ENCODE results near the gene FCN3.

Gene FCN3

DNA sequence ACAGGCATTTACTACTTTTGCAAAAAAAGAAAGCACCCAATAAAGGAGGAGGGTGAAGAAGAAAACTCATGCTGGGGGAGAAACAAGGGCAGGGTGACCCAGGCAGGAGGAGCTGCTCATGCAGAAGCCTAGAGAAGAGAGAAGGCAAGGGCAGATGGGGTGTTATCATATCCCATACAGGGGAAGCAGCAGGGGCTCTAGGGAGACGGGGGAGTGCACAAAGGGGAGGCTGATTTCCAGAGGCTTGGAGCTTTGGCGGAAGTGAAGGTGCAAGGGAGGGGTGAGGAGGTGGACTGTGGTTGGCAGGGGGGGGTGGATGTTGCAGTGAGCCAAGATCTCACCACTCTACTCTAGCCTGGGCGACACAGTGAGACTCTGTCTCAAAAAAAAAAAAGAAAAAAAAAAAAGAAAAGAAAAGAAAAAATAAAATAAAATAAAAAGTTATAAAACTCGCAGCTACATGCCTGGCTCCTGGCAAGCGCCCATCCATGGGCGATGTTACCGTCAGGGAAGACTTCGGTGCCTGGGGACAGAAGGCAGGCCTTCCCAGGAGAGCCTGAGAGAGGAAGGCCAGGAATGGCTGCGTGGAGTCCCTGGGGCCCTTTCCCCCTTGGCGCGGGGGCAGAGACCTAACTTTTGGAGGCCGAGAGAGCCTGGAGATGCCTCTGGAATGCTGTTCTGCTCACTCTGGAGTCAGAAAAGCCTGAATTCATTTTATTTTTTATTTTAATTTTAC is 3.3 kb upstream of the FCN3 start:
- TF ChIP-seq POLR2AphosphoS5 (IDR thresholded peaks at IDR 0.05; ENCODE audit: low read depth, low read length) (no peak), SIN3A (IDR thresholded peaks at IDR 0.05; ENCODE audit: borderline replicate concordance, insufficient read depth, low read length) (no peak), TAF1 (IDR thresholded peaks at IDR 0.05; ENCODE audit: borderline replicate concordance, insufficient read depth, low read length) (no peak), FOXP2 (optimal IDR thresholded peaks at IDR 0.05; ENCODE audit: borderline replicate concordance, extremely low read depth, extremely low read length, insufficient read depth) (no peak)
- TF ChIP-seq, protein P1, sequence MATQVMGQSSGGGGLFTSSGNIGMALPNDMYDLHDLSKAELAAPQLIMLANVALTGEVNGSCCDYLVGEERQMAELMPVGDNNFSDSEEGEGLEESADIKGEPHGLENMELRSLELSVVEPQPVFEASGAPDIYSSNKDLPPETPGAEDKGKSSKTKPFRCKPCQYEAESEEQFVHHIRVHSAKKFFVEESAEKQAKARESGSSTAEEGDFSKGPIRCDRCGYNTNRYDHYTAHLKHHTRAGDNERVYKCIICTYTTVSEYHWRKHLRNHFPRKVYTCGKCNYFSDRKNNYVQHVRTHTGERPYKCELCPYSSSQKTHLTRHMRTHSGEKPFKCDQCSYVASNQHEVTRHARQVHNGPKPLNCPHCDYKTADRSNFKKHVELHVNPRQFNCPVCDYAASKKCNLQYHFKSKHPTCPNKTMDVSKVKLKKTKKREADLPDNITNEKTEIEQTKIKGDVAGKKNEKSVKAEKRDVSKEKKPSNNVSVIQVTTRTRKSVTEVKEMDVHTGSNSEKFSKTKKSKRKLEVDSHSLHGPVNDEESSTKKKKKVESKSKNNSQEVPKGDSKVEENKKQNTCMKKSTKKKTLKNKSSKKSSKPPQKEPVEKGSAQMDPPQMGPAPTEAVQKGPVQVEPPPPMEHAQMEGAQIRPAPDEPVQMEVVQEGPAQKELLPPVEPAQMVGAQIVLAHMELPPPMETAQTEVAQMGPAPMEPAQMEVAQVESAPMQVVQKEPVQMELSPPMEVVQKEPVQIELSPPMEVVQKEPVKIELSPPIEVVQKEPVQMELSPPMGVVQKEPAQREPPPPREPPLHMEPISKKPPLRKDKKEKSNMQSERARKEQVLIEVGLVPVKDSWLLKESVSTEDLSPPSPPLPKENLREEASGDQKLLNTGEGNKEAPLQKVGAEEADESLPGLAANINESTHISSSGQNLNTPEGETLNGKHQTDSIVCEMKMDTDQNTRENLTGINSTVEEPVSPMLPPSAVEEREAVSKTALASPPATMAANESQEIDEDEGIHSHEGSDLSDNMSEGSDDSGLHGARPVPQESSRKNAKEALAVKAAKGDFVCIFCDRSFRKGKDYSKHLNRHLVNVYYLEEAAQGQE (IDR thresholded peaks at IDR 0.05; ENCODE audit: insufficient read depth in 1 of 2, low read depth in 2 of 2, low read length in 2 of 2) = no peak

DNA sequence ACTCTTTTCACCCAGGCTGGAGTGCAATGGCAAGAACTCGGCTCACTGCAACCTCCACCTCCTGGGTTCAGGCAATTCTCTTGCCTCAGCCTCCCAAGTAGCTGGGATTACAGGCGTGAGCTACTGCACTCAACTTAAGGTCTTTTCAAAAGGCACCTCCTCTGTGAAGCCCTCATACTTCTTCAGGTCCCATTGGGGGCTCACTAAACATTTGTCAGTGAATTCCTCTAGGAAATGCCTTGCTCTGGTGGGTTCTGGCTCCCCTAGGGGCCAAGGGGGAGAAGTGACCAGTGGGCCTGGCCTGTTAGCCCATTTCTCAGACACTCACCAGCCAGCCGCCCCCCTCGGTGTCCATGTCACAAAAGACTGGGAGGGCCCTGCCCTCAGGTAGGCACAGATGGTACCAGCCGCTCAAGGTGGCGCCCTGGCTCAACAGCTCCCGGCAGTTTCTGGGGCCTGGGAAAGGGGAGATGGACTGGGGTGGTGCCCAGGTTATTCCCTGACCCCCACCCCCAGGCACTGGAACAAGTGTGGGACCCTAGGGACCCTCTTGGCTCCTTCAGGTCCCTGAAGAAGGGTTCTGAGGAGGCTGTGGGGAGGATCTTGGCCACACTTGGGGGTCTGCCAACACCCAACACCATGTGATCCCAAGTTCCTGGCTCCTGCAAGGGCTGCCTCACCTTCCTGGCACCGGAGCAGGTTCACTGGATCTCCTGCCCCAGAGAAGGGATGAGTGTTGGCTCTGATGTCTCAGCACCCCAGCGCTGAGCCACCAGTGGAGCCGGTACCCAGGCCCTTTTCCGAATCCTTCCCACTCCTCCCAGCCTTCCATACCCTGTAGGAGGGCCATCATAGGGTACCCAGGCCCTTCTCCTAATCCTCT is 1.6 kb downstream of the FCN3 start:
- TF ChIP-seq POLR2AphosphoS5 (IDR thresholded peaks at IDR 0.05; ENCODE audit: low read depth, low read length) = no peak
- TF ChIP-seq, protein P1 (IDR thresholded peaks at IDR 0.05; ENCODE audit: insufficient read depth in 1 of 2, low read depth in 2 of 2, low read length in 2 of 2) = no peak
- no peak for TF ChIP-seq TAF1 (IDR thresholded peaks at IDR 0.05; ENCODE audit: borderline replicate concordance, insufficient read depth, low read length)
- no peak for TF ChIP-seq SIN3A (IDR thresholded peaks at IDR 0.05; ENCODE audit: borderline replicate concordance, insufficient read depth, low read length)
- no peak for TF ChIP-seq FOXP2 (optimal IDR thresholded peaks at IDR 0.05; ENCODE audit: borderline replicate concordance, extremely low read depth, extremely low read length, insufficient read depth)

DNA sequence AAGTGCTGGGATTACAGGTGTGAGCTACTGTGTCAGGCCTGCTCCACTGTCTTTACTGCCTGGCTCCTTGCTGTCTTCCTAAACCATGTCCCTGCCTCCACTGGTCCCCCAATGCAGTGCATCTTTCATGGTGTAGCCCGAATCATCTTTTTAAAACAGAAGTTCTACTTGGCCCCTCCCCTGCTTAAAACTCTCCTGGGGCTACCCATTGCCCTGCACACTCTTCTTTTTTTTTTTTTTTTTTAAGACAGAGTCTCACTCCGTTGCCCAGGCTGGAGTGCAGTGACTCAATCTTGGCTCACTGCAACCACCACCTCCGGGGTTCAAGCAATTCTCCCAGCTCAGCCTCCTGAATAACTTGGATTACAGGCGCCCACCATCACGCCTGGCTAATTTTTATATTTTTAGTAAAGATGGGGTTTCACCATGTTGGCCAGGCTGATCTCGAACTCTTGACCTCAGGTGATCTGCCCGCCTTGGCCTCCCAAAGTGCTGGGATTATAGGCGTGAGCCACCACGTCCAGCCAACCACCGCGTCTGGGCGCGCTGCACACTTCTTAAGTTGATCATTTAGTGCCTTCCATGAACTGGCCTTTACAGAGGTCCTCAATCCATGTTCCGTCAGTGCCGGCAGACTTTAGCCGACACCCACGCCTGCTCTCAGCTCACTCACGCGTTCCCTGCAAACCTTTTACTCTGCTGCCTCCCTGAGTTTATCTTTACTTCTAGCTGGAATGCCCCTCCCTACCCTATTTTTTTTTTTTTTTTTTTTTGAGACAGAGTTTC is 2.4 kb downstream of the FCN3 start:
- TF ChIP-seq SIN3A (IDR thresholded peaks at IDR 0.05; ENCODE audit: borderline replicate concordance, insufficient read depth, low read length) (no peak), POLR2AphosphoS5 (IDR thresholded peaks at IDR 0.05; ENCODE audit: low read depth, low read length) (no peak), TAF1 (IDR thresholded peaks at IDR 0.05; ENCODE audit: borderline replicate concordance, insufficient read depth, low read length) (no peak), FOXP2 (optimal IDR thresholded peaks at IDR 0.05; ENCODE audit: borderline replicate concordance, extremely low read depth, extremely low read length, insufficient read depth) (no peak)
- TF ChIP-seq, protein P1 (IDR thresholded peaks at IDR 0.05; ENCODE audit: insufficient read depth in 1 of 2, low read depth in 2 of 2, low read length in 2 of 2) = no peak

DNA sequence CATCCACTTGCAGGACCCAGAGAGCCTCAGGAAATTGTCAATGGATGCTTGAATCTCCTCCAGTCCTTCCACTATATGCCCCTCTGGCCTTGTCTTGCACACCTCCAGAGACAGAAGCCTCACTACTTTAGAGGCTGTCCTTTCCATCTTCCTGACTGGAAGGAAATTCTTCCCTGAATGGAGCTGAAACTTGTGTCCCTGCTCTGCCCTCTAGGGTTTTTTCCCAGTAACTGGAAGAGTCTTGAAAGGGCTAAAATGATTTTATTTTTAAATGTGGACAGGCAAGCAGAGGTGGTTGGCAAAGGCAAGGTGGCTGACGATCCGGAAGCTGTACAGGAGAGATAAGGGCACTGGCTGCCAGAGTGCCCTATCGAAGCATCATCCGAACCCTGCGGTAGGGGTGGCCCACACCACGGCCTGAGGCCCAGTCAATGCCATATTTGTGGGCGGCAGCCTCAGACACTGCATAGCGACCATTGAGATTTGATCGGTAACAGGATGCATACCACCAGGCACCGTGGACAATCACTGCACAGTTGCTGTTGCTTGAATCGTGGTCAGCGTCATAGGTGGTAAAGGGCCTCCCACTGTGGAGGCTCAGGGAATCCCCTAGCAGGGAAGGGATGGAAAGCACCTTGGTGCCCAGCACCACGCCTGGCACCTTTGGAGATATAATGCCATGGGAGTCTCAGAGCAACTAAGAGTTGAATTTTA is 5.6 kb downstream of the FCN3 start:
- TF ChIP-seq FOXP2 (optimal IDR thresholded peaks at IDR 0.05; ENCODE audit: borderline replicate concordance, extremely low read depth, extremely low read length, insufficient read depth) (no peak), TAF1 (IDR thresholded peaks at IDR 0.05; ENCODE audit: borderline replicate concordance, insufficient read depth, low read length) (no peak), POLR2AphosphoS5 (IDR thresholded peaks at IDR 0.05; ENCODE audit: low read depth, low read length) (no peak), SIN3A (IDR thresholded peaks at IDR 0.05; ENCODE audit: borderline replicate concordance, insufficient read depth, low read length) (no peak)
- TF ChIP-seq, protein P1 (IDR thresholded peaks at IDR 0.05; ENCODE audit: insufficient read depth in 1 of 2, low read depth in 2 of 2, low read length in 2 of 2) = no peak

Measured in PFSK-1 (cell line).